ENCODE results near the gene ANKFY1.
"Not testable (repeated sequence)": the region's sequence is repeated elsewhere in the genome, so short reads cannot be mapped to it uniquely, and the experiment has no call there.

DNA sequence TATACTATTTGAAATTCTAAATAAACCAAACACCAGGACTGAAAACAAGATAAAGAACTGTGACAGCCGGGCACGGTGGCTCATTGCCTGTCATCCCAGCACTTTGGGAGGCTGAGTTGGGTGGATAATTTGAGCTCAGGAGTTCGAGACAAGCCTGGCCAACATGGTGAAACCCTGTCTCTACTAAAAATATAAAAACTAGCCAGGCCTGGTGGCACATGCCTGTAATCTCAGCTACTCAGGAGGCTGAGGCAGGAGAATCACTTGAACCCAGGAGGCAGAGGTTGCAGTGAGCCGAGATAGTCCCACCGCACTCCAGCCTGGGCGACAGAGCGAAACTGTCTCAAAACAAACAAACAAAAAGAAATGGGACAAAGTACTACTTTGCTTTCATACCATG lies 73.0 kb downstream of the ANKFY1 start:
- TF ChIP-seq, protein P1, sequence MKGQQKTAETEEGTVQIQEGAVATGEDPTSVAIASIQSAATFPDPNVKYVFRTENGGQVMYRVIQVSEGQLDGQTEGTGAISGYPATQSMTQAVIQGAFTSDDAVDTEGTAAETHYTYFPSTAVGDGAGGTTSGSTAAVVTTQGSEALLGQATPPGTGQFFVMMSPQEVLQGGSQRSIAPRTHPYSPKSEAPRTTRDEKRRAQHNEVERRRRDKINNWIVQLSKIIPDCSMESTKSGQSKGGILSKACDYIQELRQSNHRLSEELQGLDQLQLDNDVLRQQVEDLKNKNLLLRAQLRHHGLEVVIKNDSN (CRISPR knock-in tag; IDR thresholded peaks at IDR 0.05), result not testable (repeated sequence)
- TF ChIP-seq POLR2A (conservative IDR thresholded peaks at IDR 0.05); POLR2AphosphoS5 (IDR thresholded peaks at IDR 0.05; ENCODE audit: control insufficient read depth, insufficient read depth, low read depth, low read length); FOXJ3 (CRISPR knock-in tag; IDR thresholded peaks at IDR 0.05); MYC (IDR thresholded peaks at IDR 0.05; ENCODE audit: low read depth, low read length); MYC (CRISPR knock-in tag; IDR thresholded peaks at IDR 0.05; ENCODE audit: borderline replicate concordance, low read depth); BMI1 (IDR thresholded peaks at IDR 0.05; ENCODE audit: low read length); RBM39 (optimal IDR thresholded peaks at IDR 0.05; ENCODE audit: low read depth, low read length); CHCHD3 (CRISPR knock-in tag; IDR thresholded peaks at IDR 0.05); CEBPG (CRISPR knock-in tag; IDR thresholded peaks at IDR 0.05); CEBPG (tag; conservative IDR thresholded peaks at IDR 0.05 in 1 of 2, IDR thresholded peaks at IDR 0.05 in 1 of 2); SMC3 (conservative IDR thresholded peaks at IDR 0.05; ENCODE audit: insufficient read depth, low read depth, low read length): not testable (repeated sequence)
- TF ChIP-seq, protein P2, sequence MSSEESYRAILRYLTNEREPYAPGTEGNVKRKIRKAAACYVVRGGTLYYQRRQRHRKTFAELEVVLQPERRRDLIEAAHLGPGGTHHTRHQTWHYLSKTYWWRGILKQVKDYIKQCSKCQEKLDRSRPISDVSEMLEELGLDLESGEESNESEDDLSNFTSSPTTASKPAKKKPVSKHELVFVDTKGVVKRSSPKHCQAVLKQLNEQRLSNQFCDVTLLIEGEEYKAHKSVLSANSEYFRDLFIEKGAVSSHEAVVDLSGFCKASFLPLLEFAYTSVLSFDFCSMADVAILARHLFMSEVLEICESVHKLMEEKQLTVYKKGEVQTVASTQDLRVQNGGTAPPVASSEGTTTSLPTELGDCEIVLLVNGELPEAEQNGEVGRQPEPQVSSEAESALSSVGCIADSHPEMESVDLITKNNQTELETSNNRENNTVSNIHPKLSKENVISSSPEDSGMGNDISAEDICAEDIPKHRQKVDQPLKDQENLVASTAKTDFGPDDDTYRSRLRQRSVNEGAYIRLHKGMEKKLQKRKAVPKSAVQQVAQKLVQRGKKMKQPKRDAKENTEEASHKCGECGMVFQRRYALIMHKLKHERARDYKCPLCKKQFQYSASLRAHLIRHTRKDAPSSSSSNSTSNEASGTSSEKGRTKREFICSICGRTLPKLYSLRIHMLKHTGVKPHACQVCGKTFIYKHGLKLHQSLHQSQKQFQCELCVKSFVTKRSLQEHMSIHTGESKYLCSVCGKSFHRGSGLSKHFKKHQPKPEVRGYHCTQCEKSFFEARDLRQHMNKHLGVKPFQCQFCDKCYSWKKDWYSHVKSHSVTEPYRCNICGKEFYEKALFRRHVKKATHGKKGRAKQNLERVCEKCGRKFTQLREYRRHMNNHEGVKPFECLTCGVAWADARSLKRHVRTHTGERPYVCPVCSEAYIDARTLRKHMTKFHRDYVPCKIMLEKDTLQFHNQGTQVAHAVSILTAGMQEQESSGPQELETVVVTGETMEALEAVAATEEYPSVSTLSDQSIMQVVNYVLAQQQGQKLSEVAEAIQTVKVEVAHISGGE (CRISPR knock-in tag; IDR thresholded peaks at IDR 0.05), result not testable (repeated sequence)

All from K562 (cell line).